Endothelial cell of umbilical vein (primary cell): ENCODE data around the gene MBNL2. TPM values are rescaled to one million over a fixed set of nuclear protein-coding genes. Genes with fewer than 3 reads are reported as not detected.

ENCODE experiments used
- BruUV-seq: library from RNA; stranded (reverse); fragments of 400-500 nt; replicated peaks from 2 replicates; lab custom pipeline; 2021; lab: Mats Ljungman, UMichigan
- CTCF ChIA-PET: fragments of 300-600, 350-600 bp; sonication (Branson Sonifier 250); formaldehyde crosslinking; loops from one replicate; lab custom pipeline; 2021; ENCODE audit warnings: antibody characterized with exemption, inconsistent platforms; lab: Charles Lee
- POLR2A ChIA-PET: fragments of 300-600, 350-600 bp; sonication (Branson Sonifier 250); formaldehyde crosslinking; loops from one replicate; lab custom pipeline; 2021; ENCODE audit warnings: antibody characterized with exemption, inconsistent platforms; lab: Charles Lee
- DNase-seq: peaks from one replicate; pipeline ENCODE4 v3.0.0-alpha.2; 2011; ENCODE audit warnings: low read depth, low spot score
- FAIRE-seq: peaks from 2 replicates; lab custom pipeline; 2011; peaks lifted over from hg19 to GRCh38; lab: Jason Lieb, UNC
- H2AFZ ChIP-seq: 2 replicates; pipeline ENCODE4 v1.6.0; 2012; ENCODE audit warnings: low read depth, low read length, control low read depth, inconsistent platforms
- H3K27ac ChIP-seq: 2 replicates; pipeline ENCODE4 v1.5.1; 2011; ENCODE audit warnings: low read depth, mild to moderate bottlenecking, control low read depth, low read length, moderate library complexity; ENCODE audit not compliant: insufficient read depth
- H3K27me3 ChIP-seq, 2 experiments: 2 replicates each; pipeline versions ENCODE4 v1.6.0 to v1.6.1; 2011; ENCODE audit warnings: low read length in 2 of 2, mixed read lengths in 1 of 2; ENCODE audit not compliant: control insufficient read depth in 2 of 2, insufficient read depth in 2 of 2
- H3K36me3 ChIP-seq, 2 experiments: 2 replicates in 1 of 2; 3 replicates in 1 of 2; pipeline ENCODE4 v1.5.1; 2011; ENCODE audit warnings: low read length in 2 of 2, mild to moderate bottlenecking in 1 of 2, moderate library complexity in 1 of 2; ENCODE audit not compliant: control insufficient read depth in 2 of 2, insufficient read depth in 2 of 2; ENCODE audit errors: extremely low read depth in 1 of 2
- H3K4me1 ChIP-seq: 3 replicates; pipeline ENCODE4 v1.5.1; 2011; ENCODE audit warnings: mild to moderate bottlenecking, low read length; ENCODE audit not compliant: control insufficient read depth, insufficient read depth; ENCODE audit errors: extremely low read depth
- H3K4me2 ChIP-seq: 2 replicates; pipeline ENCODE4 v1.6.1; 2011; ENCODE audit warnings: low read length, control low read depth, mixed read lengths; ENCODE audit not compliant: insufficient read depth
- H3K4me3 ChIP-seq, 3 experiments: fragments of 200-600 bp in 1 of 3; sonication (generic), shearing (Covaris generic) in 1 of 3; replicated peaks in 1 of 3; 2 replicates each; pipeline ENCODE4 v1.5.1; 2011 to 2016; ENCODE audit warnings: control low read depth in 3 of 3, low read length in 3 of 3, mild to moderate bottlenecking in 2 of 3, inconsistent platforms in 1 of 3, low read depth in 1 of 3, moderate library complexity in 1 of 3; ENCODE audit not compliant: insufficient read depth in 1 of 3
- H3K79me2 ChIP-seq: 2 replicates; pipeline ENCODE4 v1.6.0; 2012; ENCODE audit warnings: low read length, inconsistent platforms; ENCODE audit not compliant: control insufficient read depth, insufficient read depth
- H3K9ac ChIP-seq: replicated peaks from 2 replicates; pipeline ENCODE3; 2011; ENCODE audit warnings: low read length, control low read depth; ENCODE audit not compliant: insufficient read depth; ENCODE audit errors: extremely low read depth
- H3K9me1 ChIP-seq: replicated peaks from 3 replicates; pipeline ENCODE4 v1.6.0; 2011; ENCODE audit warnings: mild to moderate bottlenecking, low read length; ENCODE audit not compliant: control insufficient read depth, insufficient read depth; ENCODE audit errors: extremely low read depth
- H3K9me3 ChIP-seq: replicated peaks from 2 replicates; pipeline ENCODE4 v1.5.1; 2012; ENCODE audit warnings: low read length, inconsistent platforms; ENCODE audit not compliant: control insufficient read depth, insufficient read depth
- H4K20me1 ChIP-seq: replicated peaks from 2 replicates; pipeline ENCODE3; 2011; ENCODE audit warnings: mild to moderate bottlenecking, low read length; ENCODE audit not compliant: control insufficient read depth, insufficient read depth; ENCODE audit errors: extremely low read depth
- EZH2 ChIP-seq: IDR thresholded peaks from 2 replicates; pipeline ENCODE4 v1.6.1; 2012; ENCODE audit warnings: borderline replicate concordance, low read depth, mild to moderate bottlenecking, moderate library complexity, low read length, inconsistent platforms; ENCODE audit not compliant: severe bottlenecking
- FOS ChIP-seq: IDR thresholded peaks from 2 replicates; pipeline ENCODE4 v1.6.1; 2011; ENCODE audit warnings: mild to moderate bottlenecking, low read length, moderate library complexity, borderline replicate concordance; ENCODE audit not compliant: insufficient read depth
- GATA2 ChIP-seq: IDR thresholded peaks from 2 replicates; pipeline ENCODE4 v1.7.0; 2011; ENCODE audit warnings: low read depth, mild to moderate bottlenecking, moderate library complexity, mixed read lengths, low read length; ENCODE audit not compliant: insufficient read length, insufficient read depth
- JUN ChIP-seq: IDR thresholded peaks from 2 replicates; pipeline ENCODE4 v1.6.1; 2011; ENCODE audit warnings: borderline replicate concordance, low read depth; ENCODE audit not compliant: insufficient read length, insufficient read depth
- MYC ChIP-seq: IDR thresholded peaks from one replicate; pipeline ENCODE4 v1.6.1; 2011; ENCODE audit warnings: mild to moderate bottlenecking, low read depth, low read length
- POLR2A ChIP-seq: IDR thresholded peaks from 2 replicates; pipeline ENCODE4 v1.6.1; 2012; ENCODE audit warnings: low read depth, mild to moderate bottlenecking, control low read depth, low read length
- POLR2AphosphoS5 ChIP-seq: IDR thresholded peaks from 2 replicates; pipeline ENCODE4 v1.6.1; 2012; ENCODE audit warnings: low read depth, mild to moderate bottlenecking, control low read depth, low read length, moderate library complexity; ENCODE audit not compliant: insufficient read depth
- dilution Hi-C: fragments of 300-500 bp; cut with MboI; formaldehyde crosslinking; loops from one replicate; pipeline ENCODE4 v1.15.0; 2019; ENCODE audit warnings: low sequenced_read_pairs; ENCODE audit not compliant: extremely low pct_ligation_motif_present
- intact Hi-C: fragments of 100-400 bp; cut with micrococcal nuclease; formaldehyde crosslinking; loops from one replicate; pipeline ENCODE4 v1.10.0; 2022
- polyA plus RNA-seq, 4 experiments: library from polyadenylated mRNA; depleted of rRNA in 3 of 4; stranded (reverse) in 3 of 4; unstranded in 1 of 4; fragments of >200 nt; gene quantifications; 2 replicates each; pipeline versions ENCODE4 v1.2.1 to v1.2.3, GENCODE V29; 2011 to 2012; ENCODE audit warnings: missing spikeins in 1 of 4
- total RNA-seq: library from RNA; stranded (reverse); gene quantifications from 2 replicates; pipeline ENCODE4 v1.2.3, GENCODE V29; 2021
- TF ChIP-seq, protein P1 (sequence below): IDR thresholded peaks from 2 replicates; pipeline ENCODE4 v1.6.1; 2011; ENCODE audit not compliant: insufficient read depth, insufficient read length
- TF ChIP-seq, protein P2 (sequence below), 2 donors: IDR thresholded peaks; 1 replicate in 1 of 2; 2 replicates in 1 of 2; pipeline ENCODE4 v1.5.1; 2011; ENCODE audit warnings: low read length in 2 of 2, mild to moderate bottlenecking in 2 of 2, moderate library complexity in 2 of 2, control low read depth in 1 of 2, inconsistent platforms in 1 of 2, low read depth in 1 of 2; ENCODE audit not compliant: insufficient read depth in 1 of 2; ENCODE audit errors: extremely low read depth in 1 of 2

The MBNL2 gene
- total and polyA plus RNA-seq, 2 donors (not counting 3 experiments of a cell fraction or from before 2014, with no cell fraction given) = 32.9 to 76.5 TPM

DNA sequence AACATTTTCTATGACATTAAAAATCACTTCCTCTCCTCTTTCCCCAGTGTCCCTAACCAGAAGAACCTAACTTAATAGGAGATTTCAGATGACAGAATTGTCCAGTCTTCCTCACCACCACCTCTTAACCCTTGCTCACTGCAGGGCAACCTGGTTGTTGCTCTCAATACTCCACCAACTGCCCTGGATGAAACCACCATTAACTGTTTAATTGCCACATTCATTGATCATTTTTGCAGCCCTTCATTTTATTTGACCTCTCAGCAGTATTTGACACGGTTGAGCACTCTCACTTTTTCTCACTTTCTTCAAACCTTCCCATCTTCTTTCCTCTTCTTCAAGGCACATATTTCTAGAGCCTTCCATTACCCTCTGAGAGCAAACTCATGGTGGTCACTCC, 84.0 kb downstream of the MBNL2 start:
- dilution Hi-C loops = no loop called here
- Histone ChIP-seq H3K27ac (peak overlapping the region; percentile 83), H3K79me2 (peaks cover 50% of the 10 kb centered on the region), H3K4me2 (no peak overlapping the region), H3K9me1 (no peaks in the 10 kb centered on the region), H3K9me3 (no peaks in the 10 kb centered on the region), H3K27me3 (no peaks in the 10 kb centered on the region), H3K36me3 (no peaks in the 10 kb centered on the region), H2AFZ (no peak overlapping the region), H4K20me1 (no peaks in the 10 kb centered on the region), H3K4me3 (no peak overlapping the region), H3K4me1 (peaks cover 57% of the 10 kb centered on the region), H3K9ac (no peak overlapping the region)
- ChIA-PET POLR2A (no interaction called here), CTCF (interaction anchor here (1.3 to 3.1 kb wide), 4 partner anchors 9 to 196 kb away, joined by 3 to 7 read pairs (median 4); no protein-coding TSS in a partner anchor)
- intact Hi-C loops = no loop called here
- no TSS peak for BruUV-seq
- DNase-seq (no peak), FAIRE-seq (no peak)
- TF ChIP-seq POLR2A (no peak), GATA2 (no peak)
- TF ChIP-seq, protein P1, sequence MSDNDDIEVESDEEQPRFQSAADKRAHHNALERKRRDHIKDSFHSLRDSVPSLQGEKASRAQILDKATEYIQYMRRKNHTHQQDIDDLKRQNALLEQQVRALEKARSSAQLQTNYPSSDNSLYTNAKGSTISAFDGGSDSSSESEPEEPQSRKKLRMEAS = no peak

DNA sequence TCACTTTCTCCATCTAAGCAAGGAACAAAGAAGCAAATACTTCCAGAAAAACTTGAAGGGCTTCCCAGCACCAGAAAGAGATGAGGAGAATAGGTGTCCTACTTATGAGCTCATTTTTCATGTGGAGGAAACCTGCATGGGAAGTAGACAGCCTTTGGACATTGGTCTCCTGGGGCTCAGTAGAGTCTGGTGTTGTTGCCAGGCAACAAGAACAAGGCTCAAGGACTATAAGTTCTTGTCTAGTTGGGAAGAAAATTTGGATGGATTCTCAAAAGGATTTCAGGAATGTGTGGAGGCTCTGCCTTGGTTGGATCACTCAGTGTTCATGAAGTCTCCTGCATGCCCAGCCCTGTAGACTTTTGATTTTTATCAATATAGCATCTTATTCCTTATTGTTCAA, 84.5 kb downstream of the MBNL2 start:
- H3K27me3 ChIP-seq = no peaks in the 10 kb centered on the region
- H3K36me3 ChIP-seq = no peaks in the 10 kb centered on the region
- FAIRE-seq (no peak), DNase-seq (no peak)
- CTCF ChIA-PET = interaction anchor here (1.4 to 3.1 kb wide), 4 partner anchors 12 to 197 kb away, joined by 3 to 7 read pairs (median 4); no protein-coding TSS in a partner anchor
- H2AFZ ChIP-seq = no peak overlapping the region
- H3K9ac ChIP-seq = no peak overlapping the region
- H3K4me1 ChIP-seq = peaks cover 52% of the 10 kb centered on the region
- peak overlapping the region; percentile 56 for H3K4me2 ChIP-seq
- H3K9me3 ChIP-seq = no peaks in the 10 kb centered on the region
- BruUV-seq = no TSS peak
- peak overlapping the region; percentile 83 for H3K27ac ChIP-seq
- H4K20me1 ChIP-seq = no peaks in the 10 kb centered on the region
- no peak overlapping the region for H3K4me3 ChIP-seq
- peaks cover 47% of the 10 kb centered on the region for H3K79me2 ChIP-seq
- POLR2A ChIA-PET = no interaction called here
- H3K9me1 ChIP-seq = no peaks in the 10 kb centered on the region
- no peak for TF ChIP-seq MYC
- no peak for TF ChIP-seq EZH2
- no peak for TF ChIP-seq POLR2A
- no peak for TF ChIP-seq POLR2AphosphoS5
- TF ChIP-seq FOS = no peak
- TF ChIP-seq, protein P2, sequence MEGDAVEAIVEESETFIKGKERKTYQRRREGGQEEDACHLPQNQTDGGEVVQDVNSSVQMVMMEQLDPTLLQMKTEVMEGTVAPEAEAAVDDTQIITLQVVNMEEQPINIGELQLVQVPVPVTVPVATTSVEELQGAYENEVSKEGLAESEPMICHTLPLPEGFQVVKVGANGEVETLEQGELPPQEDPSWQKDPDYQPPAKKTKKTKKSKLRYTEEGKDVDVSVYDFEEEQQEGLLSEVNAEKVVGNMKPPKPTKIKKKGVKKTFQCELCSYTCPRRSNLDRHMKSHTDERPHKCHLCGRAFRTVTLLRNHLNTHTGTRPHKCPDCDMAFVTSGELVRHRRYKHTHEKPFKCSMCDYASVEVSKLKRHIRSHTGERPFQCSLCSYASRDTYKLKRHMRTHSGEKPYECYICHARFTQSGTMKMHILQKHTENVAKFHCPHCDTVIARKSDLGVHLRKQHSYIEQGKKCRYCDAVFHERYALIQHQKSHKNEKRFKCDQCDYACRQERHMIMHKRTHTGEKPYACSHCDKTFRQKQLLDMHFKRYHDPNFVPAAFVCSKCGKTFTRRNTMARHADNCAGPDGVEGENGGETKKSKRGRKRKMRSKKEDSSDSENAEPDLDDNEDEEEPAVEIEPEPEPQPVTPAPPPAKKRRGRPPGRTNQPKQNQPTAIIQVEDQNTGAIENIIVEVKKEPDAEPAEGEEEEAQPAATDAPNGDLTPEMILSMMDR (IDR thresholded peaks at IDR 0.05; ENCODE audit: extremely low read depth in 1 of 2, insufficient read depth in 1 of 2, low read depth in 1 of 2, low read length in 2 of 2) = no peak
- TF ChIP-seq, protein P1 = no peak
- TF ChIP-seq JUN = no peak
- TF ChIP-seq GATA2 = no peak
- dilution Hi-C loops (no loop called here), intact Hi-C loops (no loop called here)
